Endodermal cell (in vitro differentiated cells): Measurements from ENCODE around the gene HOXA1. TPM values are rescaled to one million over a fixed set of nuclear protein-coding genes. Genes with fewer than 3 reads are reported as not detected.

Experiments
- DNase-seq: peaks from one replicate; pipeline ENCODE4 v3.0.0-alpha.2; 2017
- H3K27ac ChIP-seq: 2 replicates; pipeline ENCODE4 v1.5.1; 2013; ENCODE audit warnings: mild to moderate bottlenecking, low read depth, low read length, moderate library complexity
- H3K27me3 ChIP-seq: 2 replicates; pipeline ENCODE4 v1.6.1; 2013; ENCODE audit warnings: mild to moderate bottlenecking, low read length, moderate library complexity; ENCODE audit not compliant: insufficient read depth, control insufficient read depth, poor library complexity, severe bottlenecking
- H3K36me3 ChIP-seq: 2 replicates; pipeline ENCODE4 v1.7.0; 2013; ENCODE audit warnings: mild to moderate bottlenecking, low read length, moderate library complexity; ENCODE audit not compliant: control insufficient read depth, insufficient read depth
- H3K4me1 ChIP-seq: one replicate; pipeline ENCODE4 v1.7.0; 2013; ENCODE audit warnings: low read length; ENCODE audit not compliant: control insufficient read depth, insufficient read depth
- H3K4me3 ChIP-seq: 2 replicates; pipeline ENCODE4 v1.5.1; 2013; ENCODE audit warnings: mild to moderate bottlenecking, low read length, moderate library complexity
- H3K9ac ChIP-seq: 2 replicates; pipeline ENCODE4 v1.6.1; 2013; ENCODE audit warnings: mild to moderate bottlenecking, low read length, moderate library complexity; ENCODE audit not compliant: poor library complexity, severe bottlenecking; ENCODE audit errors: extremely low read depth
- H3K9me3 ChIP-seq: 2 replicates; pipeline ENCODE4 v1.6.1; 2013; ENCODE audit warnings: mild to moderate bottlenecking, low read length, moderate library complexity; ENCODE audit not compliant: control insufficient read depth
- H3K27ac Mint-ChIP-seq: 2 replicates; pipeline ENCODE4 v1.8.0; 2020; ENCODE audit warnings: mixed read lengths
- H3K27me3 Mint-ChIP-seq: 2 replicates; pipeline ENCODE4 v1.8.0; 2021; ENCODE audit warnings: mild to moderate bottlenecking, mixed read lengths; ENCODE audit not compliant: insufficient read depth
- H3K36me3 Mint-ChIP-seq: 2 replicates; pipeline ENCODE4 v1.8.0; 2020; ENCODE audit warnings: low read depth, mixed read lengths
- H3K4me1 Mint-ChIP-seq: 2 replicates; pipeline ENCODE4 v1.8.0; 2020; ENCODE audit warnings: mixed read lengths
- H3K4me3 Mint-ChIP-seq: 2 replicates; pipeline ENCODE4 v1.8.0; 2020; ENCODE audit warnings: mild to moderate bottlenecking, moderate library complexity, mixed read lengths
- H3K9me3 Mint-ChIP-seq: 2 replicates; pipeline ENCODE4 v1.8.0; 2020; ENCODE audit warnings: mild to moderate bottlenecking, mixed read lengths
- WGBS, 2 experiments: methylation state at CpG; one replicate each; pipeline versions ENCODE4 v1.1.5 to v1.1.7; 2013; ENCODE audit warnings: missing lambda C conversion rate in 2 of 2, mixed read lengths in 1 of 2; ENCODE audit not compliant: insufficient coverage in 1 of 2, insufficient read length in 1 of 2; 5-methylcytosine and 5-hydroxymethylcytosine counted together
- total RNA-seq, 2 donors: library from RNA; stranded (reverse); fragmentation: NEBNext Ultra II Directional in 1 of 2; extraction: Animal tissue kit (Norgen Biotek cat#: 25700) in 1 of 2; gene quantifications; 2 replicates in 1 of 2; 3 replicates in 1 of 2; pipeline ENCODE4 v1.2.1, GENCODE V29; 2021
- TF ChIP-seq, protein P1 (sequence below): fragments of 200-600 bp; sonication (generic); conservative IDR thresholded peaks from 2 replicates; pipeline ENCODE4 v1.5.0; 2021; ENCODE audit warnings: antibody characterized with exemption, mild to moderate bottlenecking

Gene HOXA1
- total RNA-seq, 2 donors from 2014 or later: not detected

DNA sequence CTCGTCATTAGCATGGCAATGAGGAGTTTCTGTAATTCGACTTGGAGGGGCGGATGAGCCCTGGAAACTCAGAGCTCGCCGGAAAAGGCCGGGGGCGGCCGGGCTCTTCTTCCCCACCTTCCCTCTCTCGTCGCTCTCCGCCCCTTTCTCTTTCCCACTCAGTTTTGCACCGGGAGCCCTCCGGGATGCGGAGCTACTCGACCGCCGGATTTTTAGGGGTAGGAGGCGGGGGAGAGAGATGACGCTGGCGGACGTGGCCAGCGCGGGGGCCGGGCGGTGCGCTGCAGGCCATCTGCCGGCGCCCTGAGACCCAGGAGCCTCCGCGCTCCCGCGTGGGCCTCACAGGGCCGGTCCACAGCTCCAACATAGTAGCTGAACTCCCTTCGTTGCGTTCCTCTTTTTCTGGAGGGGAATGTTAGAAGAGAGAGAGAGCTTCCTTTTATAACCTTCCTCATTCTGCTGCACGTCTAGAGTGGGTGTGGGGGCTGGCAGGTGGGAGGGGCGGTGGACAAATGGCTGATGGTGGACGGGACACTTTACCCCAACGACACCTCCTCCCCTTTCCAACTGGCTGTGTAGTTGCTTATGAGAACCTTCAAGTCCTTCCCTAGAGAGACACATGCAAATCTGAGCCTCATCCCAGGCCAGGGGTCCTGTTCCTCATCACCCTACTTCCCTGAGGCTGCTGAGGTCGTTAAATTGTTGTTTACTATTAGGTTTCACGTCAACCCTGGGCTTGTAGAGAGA is 1.1 kb upstream of the HOXA1 start:
- peaks cover 22% of the 10 kb centered on the region for H3K4me1 Mint-ChIP-seq
- Histone ChIP-seq H3K9me3 (no peaks in the 10 kb centered on the region), H3K27ac (peak overlapping the region; percentile 85), H3K36me3 (no peaks in the 10 kb centered on the region), H3K27me3 (peaks cover 100% of the 10 kb centered on the region), H3K4me1 (no peaks in the 10 kb centered on the region), H3K4me3 (peak overlapping the region; percentile 72), H3K9ac (no peak overlapping the region)
- DNase-seq: peak; percentile 68
- peak overlapping the region; percentile 48 for H3K4me3 Mint-ChIP-seq
- no peaks in the 10 kb centered on the region for H3K9me3 Mint-ChIP-seq
- no peak overlapping the region for H3K27ac Mint-ChIP-seq
- H3K36me3 Mint-ChIP-seq: no peaks in the 10 kb centered on the region
- 0 to 1% methylated on average over 4 to 40 of the region's 41 CpGs for WGBS, 2 experiments
- TF ChIP-seq, protein P1, sequence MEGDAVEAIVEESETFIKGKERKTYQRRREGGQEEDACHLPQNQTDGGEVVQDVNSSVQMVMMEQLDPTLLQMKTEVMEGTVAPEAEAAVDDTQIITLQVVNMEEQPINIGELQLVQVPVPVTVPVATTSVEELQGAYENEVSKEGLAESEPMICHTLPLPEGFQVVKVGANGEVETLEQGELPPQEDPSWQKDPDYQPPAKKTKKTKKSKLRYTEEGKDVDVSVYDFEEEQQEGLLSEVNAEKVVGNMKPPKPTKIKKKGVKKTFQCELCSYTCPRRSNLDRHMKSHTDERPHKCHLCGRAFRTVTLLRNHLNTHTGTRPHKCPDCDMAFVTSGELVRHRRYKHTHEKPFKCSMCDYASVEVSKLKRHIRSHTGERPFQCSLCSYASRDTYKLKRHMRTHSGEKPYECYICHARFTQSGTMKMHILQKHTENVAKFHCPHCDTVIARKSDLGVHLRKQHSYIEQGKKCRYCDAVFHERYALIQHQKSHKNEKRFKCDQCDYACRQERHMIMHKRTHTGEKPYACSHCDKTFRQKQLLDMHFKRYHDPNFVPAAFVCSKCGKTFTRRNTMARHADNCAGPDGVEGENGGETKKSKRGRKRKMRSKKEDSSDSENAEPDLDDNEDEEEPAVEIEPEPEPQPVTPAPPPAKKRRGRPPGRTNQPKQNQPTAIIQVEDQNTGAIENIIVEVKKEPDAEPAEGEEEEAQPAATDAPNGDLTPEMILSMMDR: no peak
- H3K27me3 Mint-ChIP-seq: peaks cover 100% of the 10 kb centered on the region

DNA sequence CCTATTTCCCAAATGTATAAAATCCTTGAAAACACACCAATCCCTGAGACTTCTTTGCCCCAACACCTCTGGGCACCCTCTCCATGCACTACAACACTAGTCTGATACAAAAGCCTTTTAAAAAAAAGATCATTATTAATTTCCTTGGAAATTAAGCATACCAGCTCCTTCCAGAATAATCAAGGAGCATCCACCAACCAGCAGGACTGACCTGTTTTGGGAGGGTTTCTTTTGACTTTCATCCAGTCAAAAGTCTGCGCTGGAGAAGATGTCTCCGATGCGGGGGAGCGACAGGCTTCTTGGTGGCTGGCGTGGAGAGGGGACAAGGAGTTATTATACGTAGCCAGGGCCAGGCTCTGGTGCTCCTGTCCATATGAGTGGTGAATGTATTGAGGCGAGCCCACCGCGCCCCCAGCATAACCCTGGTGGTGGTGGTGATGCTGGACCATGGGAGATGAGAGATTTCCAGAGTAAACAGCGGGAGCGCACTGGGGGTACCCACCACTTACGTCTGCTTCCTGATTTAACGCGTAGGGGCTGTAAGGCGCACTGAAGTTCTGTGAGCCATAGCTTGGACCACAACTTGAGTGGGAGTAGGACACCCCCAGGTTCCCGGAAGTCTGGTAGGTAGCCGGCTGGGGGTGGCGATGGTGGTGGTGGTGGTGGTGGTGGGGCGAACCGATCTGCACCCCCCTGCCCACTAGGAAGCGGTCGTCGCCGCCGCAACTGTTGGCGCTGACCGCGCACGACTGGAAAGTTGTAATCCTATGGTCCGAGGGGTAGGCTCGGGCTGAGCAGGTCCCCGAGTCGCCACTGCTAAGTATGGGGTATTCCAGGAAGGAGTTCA is 527 bp downstream of the HOXA1 start:
- Histone ChIP-seq H3K9ac (no peak overlapping the region), H3K4me3 (no peak overlapping the region), H3K9me3 (no peaks in the 10 kb centered on the region), H3K27me3 (peaks cover 100% of the 10 kb centered on the region), H3K36me3 (no peaks in the 10 kb centered on the region), H3K27ac (no peak overlapping the region), H3K4me1 (no peaks in the 10 kb centered on the region)
- H3K4me1 Mint-ChIP-seq: peaks cover 30% of the 10 kb centered on the region
- peak; percentile 63 for DNase-seq
- no peaks in the 10 kb centered on the region for H3K9me3 Mint-ChIP-seq
- no peak overlapping the region for H3K27ac Mint-ChIP-seq
- H3K4me3 Mint-ChIP-seq: peak overlapping the region; percentile 48
- H3K36me3 Mint-ChIP-seq: no peaks in the 10 kb centered on the region
- 5 to 23% methylated on average over 6 to 33 of the region's 33 CpGs for WGBS, 2 experiments
- peaks cover 100% of the 10 kb centered on the region for H3K27me3 Mint-ChIP-seq
- TF ChIP-seq, protein P1: no peak

DNA sequence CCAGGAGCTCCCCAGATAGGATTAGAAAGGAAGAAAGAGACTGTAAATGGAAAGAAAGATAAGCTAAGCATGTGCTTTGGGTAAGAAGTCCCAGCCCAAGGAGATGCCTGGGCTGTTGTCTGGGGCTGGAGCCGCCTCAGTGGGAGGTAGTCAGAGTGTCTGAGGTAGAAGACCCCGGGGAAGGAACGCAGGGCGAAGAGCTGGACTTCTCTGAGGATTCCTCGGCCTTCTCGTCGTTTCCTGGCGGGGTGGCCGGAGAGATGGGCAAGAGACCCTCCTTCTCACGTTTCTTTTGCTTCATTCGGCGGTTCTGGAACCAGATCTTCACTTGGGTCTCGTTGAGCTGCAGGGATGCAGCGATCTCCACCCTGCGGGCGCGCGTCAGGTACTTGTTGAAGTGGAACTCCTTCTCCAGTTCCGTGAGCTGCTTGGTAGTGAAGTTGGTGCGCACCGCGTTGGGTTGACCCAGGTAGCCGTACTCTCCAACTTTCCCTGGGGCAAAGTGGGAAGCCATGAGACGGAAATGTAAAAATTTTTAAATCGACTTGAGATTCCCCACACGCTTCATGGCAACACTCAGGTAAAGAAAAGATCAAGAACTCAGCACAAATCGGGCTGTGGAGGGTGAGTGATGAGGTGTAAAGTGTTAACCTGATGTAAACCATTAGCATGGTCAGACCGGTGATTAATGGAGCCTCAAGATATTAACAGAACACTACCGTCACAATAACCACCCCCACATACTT is 1.3 kb downstream of the HOXA1 start:
- no peak overlapping the region for H3K27ac Mint-ChIP-seq

More for the DNA sequence above, 1.3 kb downstream of the HOXA1 start:
- H3K9me3 Mint-ChIP-seq: no peaks in the 10 kb centered on the region
- no peaks in the 10 kb centered on the region for H3K36me3 Mint-ChIP-seq
- TF ChIP-seq, protein P1: no peak
- no peaks in the 10 kb centered on the region for H3K36me3 ChIP-seq
- H3K9ac ChIP-seq: no peak overlapping the region
- DNase-seq: peak; percentile 71
- H3K9me3 ChIP-seq: no peaks in the 10 kb centered on the region
- H3K27me3 ChIP-seq: peaks cover 100% of the 10 kb centered on the region
- no peaks in the 10 kb centered on the region for H3K4me1 ChIP-seq
- H3K27me3 Mint-ChIP-seq: peaks cover 100% of the 10 kb centered on the region
- no peak overlapping the region for H3K4me3 ChIP-seq
- 8 to 10% methylated on average over 17 to 29 of the region's 29 CpGs for WGBS, 2 experiments
- H3K4me3 Mint-ChIP-seq: no peak overlapping the region
- no peak overlapping the region for H3K27ac ChIP-seq
- peaks cover 30% of the 10 kb centered on the region for H3K4me1 Mint-ChIP-seq
